Lung (tissue), 5 donors: ENCODE measurements around the gene STRADB. TPM values are rescaled to one million over a fixed set of nuclear protein-coding genes. Genes with fewer than 3 reads are reported as not detected.

Experiments
- polyA plus RNA-seq, 2 donors: library from polyadenylated mRNA; stranded (reverse); fragments of 200-250 nt; gene quantifications; one replicate each; pipeline ENCODE4 v1.2.1, GENCODE V29; 2013
- small RNA-seq: library from RNA; depleted of rRNA; stranded (forward); fragments of <200 nt; gene quantifications from one replicate; pipeline ENCODE3, GENCODE V24; 2014; ENCODE audit warnings: low replicate concordance
- total RNA-seq, 2 donors: library from RNA; depleted of rRNA in 1 of 2; stranded (reverse); fragments of >200 nt in 1 of 2; gene quantifications; one replicate each; pipeline ENCODE4 v1.2.1, GENCODE V29; 2014 to 2021
- donor health status: Bipolar disorder and iron deficiency.
- donor health status: healthy.
- donor health status: DM: yes; HTN: yes; CAD: no.

Gene STRADB
- total and polyA plus RNA-seq, 4 donors: 10.3 to 58.6 (median 16.8) TPM

Small RNA genes lying within 50 kb of the gene (small RNA-seq; reads per million reads assigned to genes)
- not detected for gene RF00019

Other genes with a start within 250 kb of the STRADB start
- 10 to 100 TPM; 23.4 to 32.3 TPM for gene CASP8, start 191.2 kb upstream of the STRADB start, total RNA-seq
- 10 to 100 TPM; 18.2 to 23.6 TPM for gene CASP8, start 191.2 kb upstream of the STRADB start, polyA plus RNA-seq
- gene FLACC1, start 94.4 kb upstream of the STRADB start, total RNA-seq: 1 to 10 TPM; 8.0 to 8.6 TPM
- gene FLACC1, start 94.4 kb upstream of the STRADB start, polyA plus RNA-seq: 1 to 10 TPM; 1.0 to 1.9 TPM
- gene TRAK2, start 282 bp upstream of the STRADB start, total RNA-seq: 10 to 100 TPM; 44.3 to 62.7 TPM
- gene TRAK2, start 282 bp upstream of the STRADB start, polyA plus RNA-seq: 10 to 100 TPM; 13.1 to 14.0 TPM
- gene TMEM237, start 191.8 kb downstream of the STRADB start, total RNA-seq: 10 to 100 TPM; 15.4 to 27.5 TPM
- 1 to 10 TPM; 7.0 to 7.7 TPM for gene TMEM237, start 191.8 kb downstream of the STRADB start, polyA plus RNA-seq
- under 1 TPM in 1 of 2 donors, not detected in 1; 0.15 TPM for gene MPP4, start 246.9 kb downstream of the STRADB start, total RNA-seq
- under 1 TPM; 0.08 to 0.22 TPM for gene MPP4, start 246.9 kb downstream of the STRADB start, polyA plus RNA-seq